H1 (cell line): Measurements from ENCODE around the gene AATK. TPM values are rescaled to one million over a fixed set of nuclear protein-coding genes. Genes with fewer than 3 reads are reported as not detected.

ENCODE experiments used
- CTCF ChIA-PET: fragments of 300-600 bp; sonication (Branson Sonifier 250); formaldehyde crosslinking; loops from one replicate; lab custom pipeline; 2021; ENCODE audit not compliant: partially characterized antibody; lab: Charles Lee
- POLR2A ChIA-PET: fragments of 300-600 bp; sonication (Branson Sonifier 250); formaldehyde crosslinking; loops from one replicate; lab custom pipeline; 2021; ENCODE audit warnings: inconsistent platforms; ENCODE audit not compliant: partially characterized antibody; lab: Charles Lee
- DNase-seq, 2 experiments: peaks; one replicate each; pipeline versions ENCODE4 v3.0.0 to v3.0.0-alpha.2; 2010 to 2022; ENCODE audit warnings: low spot score in 2 of 2, low read depth in 1 of 2, mixed read lengths in 1 of 2
- FAIRE-seq: peaks from 2 replicates; lab custom pipeline; 2011; peaks lifted over from hg19 to GRCh38; lab: Jason Lieb, UNC
- H2AFZ ChIP-seq: 2 replicates; pipeline ENCODE4 v1.8.1; 2012; ENCODE audit warnings: low read length, inconsistent platforms
- H2AK5ac ChIP-seq: 2 replicates; pipeline ENCODE4 v1.6.1; 2013; ENCODE audit warnings: low read depth, low read length
- H2BK120ac ChIP-seq: replicated peaks from 2 replicates; pipeline ENCODE3; 2013; ENCODE audit warnings: low read depth, low read length, inconsistent platforms
- H2BK12ac ChIP-seq: 2 replicates; pipeline ENCODE4 v1.6.1; 2013; ENCODE audit warnings: low read depth, low read length
- H2BK15ac ChIP-seq: 2 replicates; pipeline ENCODE4 v1.6.1; 2013; ENCODE audit warnings: low read length
- H2BK20ac ChIP-seq: 2 replicates; pipeline ENCODE4 v1.6.1; 2013; ENCODE audit warnings: low read length
- H2BK5ac ChIP-seq: 2 replicates; pipeline ENCODE4 v1.6.1; 2013; ENCODE audit warnings: low read depth, low read length
- H3K14ac ChIP-seq: 2 replicates; pipeline ENCODE4 v1.6.1; 2013; ENCODE audit warnings: inconsistent platforms; ENCODE audit not compliant: insufficient read length
- H3K18ac ChIP-seq: 2 replicates; pipeline ENCODE4 v1.6.1; 2013; ENCODE audit warnings: low read length; ENCODE audit errors: extremely low read depth
- H3K23ac ChIP-seq: 2 replicates; pipeline ENCODE4 v1.6.1; 2013; ENCODE audit warnings: inconsistent platforms; ENCODE audit not compliant: insufficient read length
- H3K23me2 ChIP-seq: 2 replicates; pipeline ENCODE4 v1.6.1; 2013; ENCODE audit warnings: low read depth, low read length
- H3K27ac ChIP-seq: 2 replicates; pipeline ENCODE4 v1.6.1; 2011; ENCODE audit warnings: low read depth, low read length, inconsistent platforms
- H3K27me3 ChIP-seq, 4 experiments: replicated peaks in 1 of 4; 1 replicate in 1 of 4; 2 replicates in 3 of 4; pipeline versions ENCODE4 v1.6.1 to v1.8.1; 2011 to 2013; ENCODE audit warnings: low read length in 3 of 4, mild to moderate bottlenecking in 3 of 4, inconsistent platforms in 2 of 4, mixed read lengths in 2 of 4, moderate library complexity in 1 of 4; ENCODE audit not compliant: control insufficient read depth in 3 of 4, insufficient read depth in 3 of 4; ENCODE audit errors: extremely low read depth in 1 of 4
- H3K36me3 ChIP-seq, 4 experiments: 2 replicates each; pipeline versions ENCODE4 v1.6.1 to v1.8.1; 2011 to 2013; ENCODE audit warnings: mild to moderate bottlenecking in 4 of 4, low read length in 3 of 4, moderate library complexity in 2 of 4, control low read depth in 1 of 4, inconsistent platforms in 1 of 4; ENCODE audit not compliant: insufficient read depth in 4 of 4, control insufficient read depth in 2 of 4
- H3K4ac ChIP-seq: replicated peaks from 2 replicates; pipeline ENCODE3; 2013; ENCODE audit warnings: low read length, low read depth, mixed read lengths, inconsistent platforms; ENCODE audit not compliant: insufficient read length
- H3K4me1 ChIP-seq, 4 experiments: replicated peaks in 1 of 4; 1 replicate in 1 of 4; 2 replicates in 3 of 4; pipeline versions ENCODE4 v1.6.1 to v1.8.1; 2011 to 2013; ENCODE audit warnings: low read length in 3 of 4, inconsistent platforms in 2 of 4, mixed read lengths in 1 of 4; ENCODE audit not compliant: insufficient read depth in 4 of 4, control insufficient read depth in 3 of 4
- H3K4me2 ChIP-seq, 2 experiments: 2 replicates each; pipeline versions ENCODE4 v1.6.1 to v1.8.1; 2011 to 2013; ENCODE audit warnings: low read depth in 2 of 2, low read length in 2 of 2, control low read depth in 1 of 2, inconsistent platforms in 1 of 2, mild to moderate bottlenecking in 1 of 2; ENCODE audit not compliant: insufficient read depth in 1 of 2
- H3K4me3 ChIP-seq, 4 experiments: fragments of 200-600, 300-600 bp in 1 of 4; sonication (generic), shearing (Covaris generic), sonication (Bioruptor Twin) in 1 of 4; 2 replicates each; pipeline versions ENCODE4 v1.5.1 to v1.8.1; 2011 to 2016; ENCODE audit warnings: low read length in 4 of 4, low read depth in 3 of 4, control low read depth in 2 of 4, inconsistent platforms in 2 of 4, mild to moderate bottlenecking in 2 of 4, mixed read lengths in 1 of 4, moderate library complexity in 1 of 4; ENCODE audit not compliant: insufficient read depth in 2 of 4; ENCODE audit errors: extremely low read depth in 1 of 4
- H3K56ac ChIP-seq: replicated peaks from 2 replicates; pipeline ENCODE3; 2013; ENCODE audit warnings: low read depth, mild to moderate bottlenecking, mixed read lengths, low read length, inconsistent platforms; ENCODE audit not compliant: insufficient read length
- H3K79me1 ChIP-seq: 2 replicates; pipeline ENCODE4 v1.6.1; 2013; ENCODE audit warnings: low read depth, low read length, control low read depth
- H3K79me2 ChIP-seq, 2 experiments: 2 replicates each; pipeline versions ENCODE4 v1.6.1 to v1.8.1; 2012 to 2013; ENCODE audit warnings: low read length in 2 of 2, mild to moderate bottlenecking in 2 of 2, inconsistent platforms in 1 of 2; ENCODE audit not compliant: insufficient read depth in 2 of 2, control insufficient read depth in 1 of 2
- H3K9ac ChIP-seq, 4 experiments: replicated peaks in 1 of 4; 1 replicate in 1 of 4; 2 replicates in 3 of 4; pipeline versions ENCODE4 v1.6.1 to v1.8.1; 2011 to 2013; ENCODE audit warnings: low read depth in 3 of 4, low read length in 3 of 4, control low read depth in 2 of 4, mild to moderate bottlenecking in 2 of 4, moderate library complexity in 2 of 4, inconsistent platforms in 1 of 4; ENCODE audit errors: extremely low read depth in 1 of 4
- H3K9me3 ChIP-seq, 2 experiments: 2 replicates each; pipeline versions ENCODE4 v1.6.1 to v1.8.1; 2012 to 2013; ENCODE audit warnings: mild to moderate bottlenecking in 2 of 2, moderate library complexity in 2 of 2, control low read depth in 1 of 2, inconsistent platforms in 1 of 2, low read depth in 1 of 2, low read length in 1 of 2, mixed read lengths in 1 of 2; ENCODE audit not compliant: insufficient read depth in 2 of 2
- H4K20me1 ChIP-seq, 2 experiments: replicated peaks in 1 of 2; 2 replicates each; pipeline versions ENCODE3 to v1.8.1; 2011 to 2013; ENCODE audit warnings: inconsistent platforms in 2 of 2, low read length in 2 of 2, mild to moderate bottlenecking in 1 of 2; ENCODE audit not compliant: insufficient read depth in 2 of 2, control insufficient read depth in 1 of 2
- H4K5ac ChIP-seq: 2 replicates; pipeline ENCODE4 v1.6.1; 2013; ENCODE audit warnings: low read length, low read depth, mixed read lengths, inconsistent platforms; ENCODE audit not compliant: insufficient read length
- H4K8ac ChIP-seq: 2 replicates; pipeline ENCODE4 v1.8.0; 2013; ENCODE audit warnings: mild to moderate bottlenecking, moderate library complexity, low read length, inconsistent platforms; ENCODE audit not compliant: insufficient read depth; ENCODE audit errors: extremely low read depth
- H4K91ac ChIP-seq: replicated peaks from 2 replicates; pipeline ENCODE3; 2013; ENCODE audit warnings: low read length, mixed read lengths, inconsistent platforms; ENCODE audit not compliant: insufficient read length
- EZH2 ChIP-seq: fragments of 200-600 bp; sonication (generic); IDR thresholded peaks from 2 replicates; pipeline ENCODE4 v1.7.1; 2012; ENCODE audit warnings: low read depth, mild to moderate bottlenecking, moderate library complexity, low read length, inconsistent platforms; ENCODE audit not compliant: severe bottlenecking
- GABPA ChIP-seq: IDR thresholded peaks from 2 replicates; pipeline ENCODE4 v1.6.1; 2011; ENCODE audit warnings: mild to moderate bottlenecking, low read length, moderate library complexity, borderline replicate concordance; ENCODE audit not compliant: insufficient read depth
- HDAC2 ChIP-seq, 2 experiments: fragments of 300-600 bp in 1 of 2; sonication (generic) in 1 of 2; IDR thresholded peaks; 2 replicates each; pipeline ENCODE4 v1.6.1; 2011 to 2012; ENCODE audit warnings: low read depth in 2 of 2, low read length in 2 of 2, mild to moderate bottlenecking in 2 of 2, moderate library complexity in 2 of 2, borderline replicate concordance in 1 of 2, inconsistent platforms in 1 of 2
- JUND ChIP-seq: IDR thresholded peaks from 2 replicates; pipeline ENCODE4 v1.6.1; 2011; ENCODE audit warnings: mild to moderate bottlenecking, improper control_type of control experiment, low read length
- KDM1A ChIP-seq: fragments of 200-600, 300-600 bp; sonication (generic); IDR thresholded peaks from 2 replicates; pipeline ENCODE4 v1.7.1; 2016; ENCODE audit warnings: mild to moderate bottlenecking, low read length, borderline replicate concordance
- KDM4A ChIP-seq: IDR thresholded peaks from one replicate; pipeline ENCODE4 v1.7.1; 2012; ENCODE audit warnings: low read depth, mild to moderate bottlenecking, moderate library complexity, low read length, inconsistent platforms; ENCODE audit not compliant: severe bottlenecking
- POLR2A ChIP-seq, 2 experiments: IDR thresholded peaks; 1 replicate in 1 of 2; 2 replicates in 1 of 2; pipeline ENCODE4 v1.6.1; 2011; ENCODE audit warnings: low read depth in 2 of 2, low read length in 2 of 2, mild to moderate bottlenecking in 2 of 2; ENCODE audit errors: control extremely low read depth in 1 of 2
- RBBP5 ChIP-seq: IDR thresholded peaks from 2 replicates; pipeline ENCODE4 v1.7.1; 2012; ENCODE audit warnings: low read depth, mild to moderate bottlenecking, inconsistent platforms, low read length, moderate library complexity, borderline replicate concordance
- SAP30 ChIP-seq: fragments of 300-600 bp; sonication (generic); IDR thresholded peaks from 2 replicates; pipeline ENCODE4 v1.7.1; 2012; ENCODE audit warnings: low read length, moderate library complexity, mild to moderate bottlenecking, inconsistent platforms; ENCODE audit not compliant: insufficient read depth, insufficient replicate concordance
- TEAD4 ChIP-seq: IDR thresholded peaks from 2 replicates; pipeline ENCODE4 v1.6.1; 2012; ENCODE audit warnings: low read depth, low read length, inconsistent platforms, mixed read lengths
- WGBS, 2 experiments: shearing (Covaris generic) in 1 of 2; methylation state at CpG; one replicate each; pipeline versions ENCODE4 v1.1.6 to v1.1.7; 2013 to 2015; ENCODE audit warnings: low lambda C conversion rate in 2 of 2, mixed read lengths in 2 of 2, inconsistent platforms in 1 of 2, low coverage in 1 of 2, missing lambda C conversion rate in 1 of 2; ENCODE audit not compliant: insufficient replicate concordance in 2 of 2, insufficient coverage in 1 of 2, insufficient read length in 1 of 2; ENCODE audit errors: extremely low coverage in 1 of 2, missing lambda C conversion rate in 1 of 2; 5-methylcytosine and 5-hydroxymethylcytosine counted together
- polyA plus RNA-seq, 7 experiments: library from polyadenylated mRNA; depleted of rRNA in 3 of 7; stranded (reverse) in 5 of 7; unstranded in 2 of 7; fragments of >200 nt in 5 of 7; fragments of 200-250 nt in 2 of 7; gene quantifications; 1 replicate in 5 of 7; 2 replicates in 1 of 7; 4 replicates in 1 of 7; pipeline versions ENCODE4 v1.2.1 to v1.2.3, GENCODE V29; 2011 to 2013; ENCODE audit warnings: missing spikeins in 2 of 7, mixed read lengths in 2 of 7
- total RNA-seq: library from RNA; stranded (reverse); fragmentation: NEBNext Ultra II Directional; extraction: Animal tissue kit (Norgen Biotek cat#: 25700); gene quantifications from 2 replicates; pipeline ENCODE4 v1.2.1, GENCODE V29; 2021
- TF ChIP-seq, protein P1 (sequence below), 3 experiments: IDR thresholded peaks; 1 replicate in 2 of 3; 2 replicates in 1 of 3; pipeline versions ENCODE4 v1.5.1 to v1.6.1; 2011; ENCODE audit warnings: low read length in 3 of 3, mild to moderate bottlenecking in 3 of 3, inconsistent platforms in 2 of 3, low read depth in 1 of 3, moderate library complexity in 1 of 3; ENCODE audit not compliant: insufficient read depth in 1 of 3; ENCODE audit errors: control extremely low read depth in 1 of 3

The AATK gene
- total and polyA plus RNA-seq, 2 of the 8 experiments (the other 6 are each of a cell fraction or from before 2014, with no cell fraction given) = 1.7 to 3.5 TPM

DNA sequence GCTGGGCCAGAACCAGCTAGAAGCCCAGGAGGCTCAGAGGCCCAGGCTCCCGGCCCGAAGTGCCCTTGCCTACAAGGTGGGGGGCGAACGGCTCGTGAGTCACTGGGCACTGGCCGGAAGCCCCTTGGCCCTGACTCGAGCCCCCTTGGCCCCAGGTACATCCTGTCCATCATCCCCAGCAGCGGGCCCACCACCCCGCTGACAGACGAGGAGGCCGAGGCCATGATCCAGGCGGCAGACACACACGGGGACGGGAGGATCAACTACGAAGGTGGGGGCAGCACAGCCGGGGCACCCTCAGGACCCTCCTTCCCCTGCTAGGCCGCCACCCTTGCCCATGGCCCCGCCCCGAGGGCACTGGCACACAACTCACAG lies 15.8 kb upstream of the AATK start:
- ChIA-PET CTCF (interaction anchor here (0.7 to 3.2 kb wide), 3 partner anchors 21 to 61 kb away, joined by 3 to 13 read pairs (median 5); no protein-coding TSS in a partner anchor), POLR2A (interaction anchor here (1.3 kb wide), 1 partner anchor 10 kb away, joined by 3 read pairs; no protein-coding TSS in a partner anchor)
- H3K56ac ChIP-seq = no peak overlapping the region
- H3K79me1 ChIP-seq = no peaks in the 10 kb centered on the region
- FAIRE-seq (no peak), DNase-seq (no peak)
- no peak overlapping the region for H2BK20ac ChIP-seq
- peaks cover 0 to 5% (median under 1%) of the 10 kb centered on the region in 4 experiments; a peak in 2 of 7 replicates for H3K4me1 ChIP-seq
- no peak overlapping the region for H2BK15ac ChIP-seq
- no peak overlapping the region for H3K4ac ChIP-seq
- H2BK12ac ChIP-seq = no peak overlapping the region
- H4K5ac ChIP-seq = no peak overlapping the region
- no peak overlapping the region for H3K23ac ChIP-seq
- no peaks in the 10 kb centered on the region for H3K23me2 ChIP-seq
- WGBS, 2 experiments = 97% methylated on average over 19 of the region's 19 CpGs; no CpG with 5 or more reads in 1 of the 2 experiments
- no peak overlapping the region for H2AK5ac ChIP-seq
- no peak overlapping the region for H3K18ac ChIP-seq
- no peak overlapping the region for H3K4me3 ChIP-seq
- H3K27ac ChIP-seq = no peak overlapping the region
- no peak overlapping the region for H3K9ac ChIP-seq
- H3K14ac ChIP-seq = no peak overlapping the region
- H3K27me3 ChIP-seq = no peaks in the 10 kb centered on the region
- no peaks in the 10 kb centered on the region for H3K36me3 ChIP-seq
- H4K8ac ChIP-seq = no peak overlapping the region; the same call in 1 of the 2 replicates
- no peak overlapping the region for H2BK5ac ChIP-seq
- no peak overlapping the region for H3K4me2 ChIP-seq
- H3K79me2 ChIP-seq = no peaks in the 10 kb centered on the region
- no peak overlapping the region for H4K91ac ChIP-seq
- no peak overlapping the region for H2AFZ ChIP-seq
- H4K20me1 ChIP-seq = peaks cover 0 to 3% of the 10 kb centered on the region in 2 experiments
- no peak overlapping the region for H2BK120ac ChIP-seq
- H3K9me3 ChIP-seq = no peaks in the 10 kb centered on the region; a peak in 1 of 4 replicates
- TF ChIP-seq, protein P1, sequence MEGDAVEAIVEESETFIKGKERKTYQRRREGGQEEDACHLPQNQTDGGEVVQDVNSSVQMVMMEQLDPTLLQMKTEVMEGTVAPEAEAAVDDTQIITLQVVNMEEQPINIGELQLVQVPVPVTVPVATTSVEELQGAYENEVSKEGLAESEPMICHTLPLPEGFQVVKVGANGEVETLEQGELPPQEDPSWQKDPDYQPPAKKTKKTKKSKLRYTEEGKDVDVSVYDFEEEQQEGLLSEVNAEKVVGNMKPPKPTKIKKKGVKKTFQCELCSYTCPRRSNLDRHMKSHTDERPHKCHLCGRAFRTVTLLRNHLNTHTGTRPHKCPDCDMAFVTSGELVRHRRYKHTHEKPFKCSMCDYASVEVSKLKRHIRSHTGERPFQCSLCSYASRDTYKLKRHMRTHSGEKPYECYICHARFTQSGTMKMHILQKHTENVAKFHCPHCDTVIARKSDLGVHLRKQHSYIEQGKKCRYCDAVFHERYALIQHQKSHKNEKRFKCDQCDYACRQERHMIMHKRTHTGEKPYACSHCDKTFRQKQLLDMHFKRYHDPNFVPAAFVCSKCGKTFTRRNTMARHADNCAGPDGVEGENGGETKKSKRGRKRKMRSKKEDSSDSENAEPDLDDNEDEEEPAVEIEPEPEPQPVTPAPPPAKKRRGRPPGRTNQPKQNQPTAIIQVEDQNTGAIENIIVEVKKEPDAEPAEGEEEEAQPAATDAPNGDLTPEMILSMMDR (IDR thresholded peaks at IDR 0.05; ENCODE audit: control extremely low read depth in 1 of 3, insufficient read depth in 1 of 3, low read depth in 1 of 3, low read length in 3 of 3) = no peak
- TF ChIP-seq EZH2 = no peak
- no peak for TF ChIP-seq GABPA
- no peak for TF ChIP-seq SAP30
- no peak for TF ChIP-seq KDM4A
- TF ChIP-seq HDAC2 (IDR thresholded peaks at IDR 0.05; ENCODE audit: borderline replicate concordance in 1 of 2, low read depth in 2 of 2, low read length in 2 of 2) = no peak
- no peak for TF ChIP-seq POLR2A (IDR thresholded peaks at IDR 0.05; ENCODE audit: control extremely low read depth in 1 of 2, low read depth in 2 of 2, low read length in 2 of 2)
- TF ChIP-seq RBBP5 = no peak
- TF ChIP-seq JUND = no peak
- no peak for TF ChIP-seq TEAD4
- no peak for TF ChIP-seq KDM1A
